Measurements from ENCODE around the gene HPN.

Gene HPN

GRCh38 chr19:35009424-35010415 is 31.8 kb upstream of the HPN start:
- Histone ChIP-seq H3K4me3 (ENCODE audit: low read length) (no peak overlapping the region), H3K27ac (ENCODE audit: low read length) (no peak overlapping the region), H3K4me2 (ENCODE audit: low read length) (no peak overlapping the region), H4K20me1 (ENCODE audit: insufficient read depth, low read length) (peaks cover 11% of the 10 kb centered on the region), H3K4me1 (ENCODE audit: low read length) (peaks cover 5% of the 10 kb centered on the region), H3K9me3 (ENCODE audit: insufficient read depth, low read length) (no peaks in the 10 kb centered on the region), H3K27me3 (ENCODE audit: low read depth, low read length) (no peaks in the 10 kb centered on the region), H3K36me3 (replicated peaks; ENCODE audit: low read depth, low read length) (peaks cover 52% of the 10 kb centered on the region), H2AFZ (ENCODE audit: low read depth, low read length) (no peak overlapping the region), H3K9ac (ENCODE audit: low read length) (no peak overlapping the region), H3K79me2 (ENCODE audit: low read length) (peaks cover 22% of the 10 kb centered on the region)
- TF ChIP-seq, protein P1, sequence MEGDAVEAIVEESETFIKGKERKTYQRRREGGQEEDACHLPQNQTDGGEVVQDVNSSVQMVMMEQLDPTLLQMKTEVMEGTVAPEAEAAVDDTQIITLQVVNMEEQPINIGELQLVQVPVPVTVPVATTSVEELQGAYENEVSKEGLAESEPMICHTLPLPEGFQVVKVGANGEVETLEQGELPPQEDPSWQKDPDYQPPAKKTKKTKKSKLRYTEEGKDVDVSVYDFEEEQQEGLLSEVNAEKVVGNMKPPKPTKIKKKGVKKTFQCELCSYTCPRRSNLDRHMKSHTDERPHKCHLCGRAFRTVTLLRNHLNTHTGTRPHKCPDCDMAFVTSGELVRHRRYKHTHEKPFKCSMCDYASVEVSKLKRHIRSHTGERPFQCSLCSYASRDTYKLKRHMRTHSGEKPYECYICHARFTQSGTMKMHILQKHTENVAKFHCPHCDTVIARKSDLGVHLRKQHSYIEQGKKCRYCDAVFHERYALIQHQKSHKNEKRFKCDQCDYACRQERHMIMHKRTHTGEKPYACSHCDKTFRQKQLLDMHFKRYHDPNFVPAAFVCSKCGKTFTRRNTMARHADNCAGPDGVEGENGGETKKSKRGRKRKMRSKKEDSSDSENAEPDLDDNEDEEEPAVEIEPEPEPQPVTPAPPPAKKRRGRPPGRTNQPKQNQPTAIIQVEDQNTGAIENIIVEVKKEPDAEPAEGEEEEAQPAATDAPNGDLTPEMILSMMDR (IDR thresholded peaks at IDR 0.05; ENCODE audit: low read depth, low read length) = no peak
- TF ChIP-seq EZH2phosphoT487 (IDR thresholded peaks at IDR 0.05; ENCODE audit: low read depth) = no peak

- no peak for TF ChIP-seq EZH2phosphoT487 (IDR thresholded peaks at IDR 0.05; ENCODE audit: low read depth)
- TF ChIP-seq, protein P1 (IDR thresholded peaks at IDR 0.05; ENCODE audit: low read depth, low read length) = no peak
- H3K4me2 ChIP-seq (ENCODE audit: low read length) = no peak overlapping the region
- no peak overlapping the region for H3K4me3 ChIP-seq (ENCODE audit: low read length)
- peaks cover 5% of the 10 kb centered on the region for H3K4me1 ChIP-seq (ENCODE audit: low read length)
- H4K20me1 ChIP-seq (ENCODE audit: insufficient read depth, low read length) = peaks cover 4% of the 10 kb centered on the region
- H3K27me3 ChIP-seq (ENCODE audit: low read depth, low read length) = no peaks in the 10 kb centered on the region
- no peaks in the 10 kb centered on the region for H3K9me3 ChIP-seq (ENCODE audit: insufficient read depth, low read length)
- no peak overlapping the region for H3K9ac ChIP-seq (ENCODE audit: low read length)
- H3K27ac ChIP-seq (ENCODE audit: low read length) = no peak overlapping the region
- H3K79me2 ChIP-seq (ENCODE audit: low read length) = peaks cover 10% of the 10 kb centered on the region
- H3K36me3 ChIP-seq (replicated peaks; ENCODE audit: low read depth, low read length) = peaks cover 58% of the 10 kb centered on the region
- no peak overlapping the region for H2AFZ ChIP-seq (ENCODE audit: low read depth, low read length)
Observed at GRCh38 chr19:35011091-35011689, 30.3 kb upstream of the HPN start.

GRCh38 chr19:35011737-35012682 is 29.5 kb upstream of the HPN start:
- no peak for TF ChIP-seq EZH2phosphoT487 (IDR thresholded peaks at IDR 0.05; ENCODE audit: low read depth)
- TF ChIP-seq, protein P1 (IDR thresholded peaks at IDR 0.05; ENCODE audit: low read depth, low read length) = no peak
- Histone ChIP-seq H3K27ac (ENCODE audit: low read length) (no peak overlapping the region), H3K79me2 (ENCODE audit: low read length) (peaks cover 2% of the 10 kb centered on the region; the same call in 1 of the 2 replicates), H3K27me3 (ENCODE audit: low read depth, low read length) (no peaks in the 10 kb centered on the region), H3K4me1 (ENCODE audit: low read length) (peaks cover 9% of the 10 kb centered on the region), H3K9ac (ENCODE audit: low read length) (no peak overlapping the region), H4K20me1 (ENCODE audit: insufficient read depth, low read length) (no peaks in the 10 kb centered on the region), H3K9me3 (ENCODE audit: insufficient read depth, low read length) (no peaks in the 10 kb centered on the region), H3K4me2 (ENCODE audit: low read length) (no peak overlapping the region), H2AFZ (ENCODE audit: low read depth, low read length) (no peak overlapping the region), H3K4me3 (ENCODE audit: low read length) (no peak overlapping the region), H3K36me3 (replicated peaks; ENCODE audit: low read depth, low read length) (peaks cover 52% of the 10 kb centered on the region)

Data from OCI-LY3 (cell line).